ENCODE data around the gene TIGD6.

Gene TIGD6

GRCh38 chr5:149957855-149958254 lies 42.6 kb downstream of the TIGD6 start:
- Histone ChIP-seq H3K4me3 (ENCODE audit: low read length, poor library complexity, severe bottlenecking) (no peak overlapping the region), H3K4me1 (ENCODE audit: insufficient read depth, low read length, poor library complexity, severe bottlenecking) (peaks cover 19% of the 10 kb centered on the region), H3K27me3 (ENCODE audit: insufficient read depth, low read length, poor library complexity, severe bottlenecking) (no peaks in the 10 kb centered on the region), H3K4me2 (ENCODE audit: low read depth, low read length, poor library complexity, severe bottlenecking) (no peak overlapping the region), H3K36me3 (ENCODE audit: insufficient read depth, low read length) (no peaks in the 10 kb centered on the region), H4K20me1 (ENCODE audit: insufficient read depth, low read length, poor library complexity, severe bottlenecking) (no peaks in the 10 kb centered on the region), H3F3A (ENCODE audit: low read depth) (no peaks in the 10 kb centered on the region), H3K9ac (ENCODE audit: low read depth, low read length, poor library complexity, severe bottlenecking) (no peak overlapping the region), H3K79me2 (ENCODE audit: insufficient read depth, low read length) (peaks cover 3% of the 10 kb centered on the region; the same call in 1 of the 2 replicates), H3K9me2 (replicated peaks; ENCODE audit: low read depth, low read length) (no peaks in the 10 kb centered on the region), H3K9me3 (ENCODE audit: insufficient read depth, low read depth, low read length) (no peaks in the 10 kb centered on the region), H2AFZ (ENCODE audit: low read length) (no peak overlapping the region)
- TF ChIP-seq CTCF (conservative IDR thresholded peaks at IDR 0.05; ENCODE audit: low read length) (no peak), EZH2phosphoT487 (IDR thresholded peaks at IDR 0.05; ENCODE audit: borderline replicate concordance) (no peak)

- no peak overlapping the region for H3K4me3 ChIP-seq (ENCODE audit: low read length, poor library complexity, severe bottlenecking)
- 0 out of 2 replicates have a peak, but pooled peaks cover 3% of the 10 kb centered on the region for H3K79me2 ChIP-seq (ENCODE audit: insufficient read depth, low read length)
- H3K27me3 ChIP-seq (ENCODE audit: insufficient read depth, low read length, poor library complexity, severe bottlenecking): no peaks in the 10 kb centered on the region
- H3K9me3 ChIP-seq (ENCODE audit: insufficient read depth, low read depth, low read length): no peaks in the 10 kb centered on the region
- TF ChIP-seq CTCF (conservative IDR thresholded peaks at IDR 0.05; ENCODE audit: low read length) (no peak), EZH2phosphoT487 (IDR thresholded peaks at IDR 0.05; ENCODE audit: borderline replicate concordance) (no peak)
- H2AFZ ChIP-seq (ENCODE audit: low read length): no peak overlapping the region
- H3K36me3 ChIP-seq (ENCODE audit: insufficient read depth, low read length): no peaks in the 10 kb centered on the region
- H3K9me2 ChIP-seq (replicated peaks; ENCODE audit: low read depth, low read length): no peaks in the 10 kb centered on the region
- no peaks in the 10 kb centered on the region for H4K20me1 ChIP-seq (ENCODE audit: insufficient read depth, low read length, poor library complexity, severe bottlenecking)
- H3K4me1 ChIP-seq (ENCODE audit: insufficient read depth, low read length, poor library complexity, severe bottlenecking): peaks cover 15% of the 10 kb centered on the region
- H3K9ac ChIP-seq (ENCODE audit: low read depth, low read length, poor library complexity, severe bottlenecking): no peak overlapping the region
- H3F3A ChIP-seq (ENCODE audit: low read depth): no peaks in the 10 kb centered on the region
- no peak overlapping the region for H3K4me2 ChIP-seq (ENCODE audit: low read depth, low read length, poor library complexity, severe bottlenecking)
Measured at GRCh38 chr5:149956685-149957084, 43.8 kb downstream of the TIGD6 start.

GRCh38 chr5:149954798-149955197 lies 45.7 kb downstream of the TIGD6 start:
- Histone ChIP-seq H3F3A (ENCODE audit: low read depth) (no peaks in the 10 kb centered on the region), H4K20me1 (ENCODE audit: insufficient read depth, low read length, poor library complexity, severe bottlenecking) (no peaks in the 10 kb centered on the region), H3K4me1 (ENCODE audit: insufficient read depth, low read length, poor library complexity, severe bottlenecking) (peaks cover 7% of the 10 kb centered on the region), H3K4me2 (ENCODE audit: low read depth, low read length, poor library complexity, severe bottlenecking) (no peak overlapping the region), H3K9ac (ENCODE audit: low read depth, low read length, poor library complexity, severe bottlenecking) (no peak overlapping the region), H3K9me3 (ENCODE audit: insufficient read depth, low read depth, low read length) (no peaks in the 10 kb centered on the region), H3K4me3 (ENCODE audit: low read length, poor library complexity, severe bottlenecking) (no peak overlapping the region), H2AFZ (ENCODE audit: low read length) (no peak overlapping the region), H3K27me3 (ENCODE audit: insufficient read depth, low read length, poor library complexity, severe bottlenecking) (no peaks in the 10 kb centered on the region), H3K36me3 (ENCODE audit: insufficient read depth, low read length) (no peaks in the 10 kb centered on the region), H3K9me2 (replicated peaks; ENCODE audit: low read depth, low read length) (no peaks in the 10 kb centered on the region), H3K79me2 (ENCODE audit: insufficient read depth, low read length) (no peaks in the 10 kb centered on the region)
- TF ChIP-seq EZH2phosphoT487 (IDR thresholded peaks at IDR 0.05; ENCODE audit: borderline replicate concordance): no peak
- TF ChIP-seq CTCF (conservative IDR thresholded peaks at IDR 0.05; ENCODE audit: low read length): no peak

Measured in Loucy (cell line).